ENCODE measurements around the gene DDX23. TPM values are rescaled to one million over a fixed set of nuclear protein-coding genes. Genes with fewer than 3 reads are reported as not detected.

The DDX23 gene
- total and polyA plus RNA-seq, 4 donors: 36.6 to 86.7 (median 61.7) TPM

- H3K27ac ChIP-seq (ENCODE audit: low read depth in 1 of 2, low read length in 1 of 2): no peak overlapping the region
- H3K4me3 ChIP-seq: no peak overlapping the region
- 92 to 94% methylated on average over 16 of the region's 16 CpGs for WGBS, 2 donors
- H3K27me3 ChIP-seq (ENCODE audit: control insufficient read depth in 3 of 3, insufficient read depth in 3 of 3, low read length in 2 of 3): no peaks in the 10 kb centered on the region
- peaks cover 23 to 64% (median 36%) of the 10 kb centered on the region in 4 donors for H3K36me3 ChIP-seq (ENCODE audit: control insufficient read depth in 4 of 4, insufficient read depth in 4 of 4, low read length in 4 of 4)
- H3K9ac ChIP-seq (ENCODE audit: insufficient read depth in 1 of 2, low read length in 2 of 2): no peak overlapping the region
- no peaks in the 10 kb centered on the region for H3K4me1 ChIP-seq (ENCODE audit: control insufficient read depth in 5 of 5, insufficient read depth in 5 of 5, low read length in 5 of 5)
- ATAC-seq (ENCODE audit: insufficient read depth, low FRiP score) (no peak), DNase-seq (no peak)
- no peaks in the 10 kb centered on the region for H3K9me3 ChIP-seq (ENCODE audit: control insufficient read depth in 4 of 4, insufficient read depth in 3 of 4, low read length in 3 of 4)
- no peak for TF ChIP-seq CTCF (IDR thresholded peaks at IDR 0.05; ENCODE audit: control extremely low read depth, extremely low read depth)
These were observed 23.0 kb downstream of the DDX23 start for GRCh38 chr12:48828841-48829575.

GRCh38 chr12:48828293-48828692, 23.7 kb downstream of the DDX23 start:
- no peak overlapping the region for H3K4me3 ChIP-seq
- 54 to 55% methylated on average over 2 of the region's 2 CpGs for WGBS, 2 donors
- no peaks in the 10 kb centered on the region for H3K27me3 ChIP-seq (ENCODE audit: control insufficient read depth in 3 of 3, insufficient read depth in 3 of 3, low read length in 2 of 3)
- peaks cover 0 to 6% (median 0%) of the 10 kb centered on the region in 5 donors for H3K4me1 ChIP-seq (ENCODE audit: control insufficient read depth in 5 of 5, insufficient read depth in 5 of 5, low read length in 5 of 5)
- ATAC-seq (ENCODE audit: insufficient read depth, low FRiP score) (no peak), DNase-seq (no peak)
- no peak overlapping the region for H3K9ac ChIP-seq (ENCODE audit: insufficient read depth in 1 of 2, low read length in 2 of 2)
- H3K27ac ChIP-seq (ENCODE audit: low read depth in 1 of 2, low read length in 1 of 2): no peak overlapping the region
- no peak for TF ChIP-seq CTCF (IDR thresholded peaks at IDR 0.05; ENCODE audit: control extremely low read depth, extremely low read depth)
- no peaks in the 10 kb centered on the region for H3K9me3 ChIP-seq (ENCODE audit: control insufficient read depth in 4 of 4, insufficient read depth in 3 of 4, low read length in 3 of 4)
- peaks cover 20 to 62% (median 30%) of the 10 kb centered on the region in 4 donors for H3K36me3 ChIP-seq (ENCODE audit: control insufficient read depth in 4 of 4, insufficient read depth in 4 of 4, low read length in 4 of 4)

GRCh38 chr12:48827513-48828096, 24.4 kb downstream of the DDX23 start:
- H3K4me1 ChIP-seq (ENCODE audit: control insufficient read depth in 5 of 5, insufficient read depth in 5 of 5, low read length in 5 of 5): peaks cover 0 to 6% (median 0%) of the 10 kb centered on the region in 5 donors
- peaks cover 16 to 55% (median 26%) of the 10 kb centered on the region in 4 donors for H3K36me3 ChIP-seq (ENCODE audit: control insufficient read depth in 4 of 4, insufficient read depth in 4 of 4, low read length in 4 of 4)
- 94 to 95% methylated on average over 15 to 17 of the region's 17 CpGs for WGBS, 2 donors
- no peak overlapping the region for H3K4me3 ChIP-seq
- DNase-seq (no peak), ATAC-seq (ENCODE audit: insufficient read depth, low FRiP score) (no peak)
- no peaks in the 10 kb centered on the region for H3K9me3 ChIP-seq (ENCODE audit: control insufficient read depth in 4 of 4, insufficient read depth in 3 of 4, low read length in 3 of 4)
- H3K9ac ChIP-seq (ENCODE audit: insufficient read depth in 1 of 2, low read length in 2 of 2): no peak overlapping the region
- no peak overlapping the region for H3K27ac ChIP-seq (ENCODE audit: low read depth in 1 of 2, low read length in 1 of 2)
- no peak for TF ChIP-seq CTCF (IDR thresholded peaks at IDR 0.05; ENCODE audit: control extremely low read depth, extremely low read depth)
- H3K27me3 ChIP-seq (ENCODE audit: control insufficient read depth in 3 of 3, insufficient read depth in 3 of 3, low read length in 2 of 3): no peaks in the 10 kb centered on the region
